B cell (primary cell): ENCODE results near the gene TAF4. TPM values are rescaled to one million over a fixed set of nuclear protein-coding genes. Genes with fewer than 3 reads are reported as not detected.

Experiments
- ATAC-seq: fragments of 200-7000 bp; cut with Tn5 transposase; one replicate; pipeline ENCODE4 v1.10.0; 2021; ENCODE audit warnings: low read depth, mild to moderate bottlenecking, moderate number of reproducible peaks, moderate library complexity
- CTCF ChIA-PET: fragments of 350-600 bp; sonication (Branson Sonifier 250); formaldehyde crosslinking; loops from one replicate; lab custom pipeline; 2021; ENCODE audit warnings: antibody characterized with exemption, inconsistent platforms; lab: Charles Lee
- POLR2A ChIA-PET: fragments of 350-600 bp; sonication (Branson Sonifier 250); formaldehyde crosslinking; loops from one replicate; lab custom pipeline; 2021; ENCODE audit warnings: antibody characterized with exemption; lab: Charles Lee
- DNase-seq: peaks from one replicate; pipeline ENCODE4 v3.0.0; 2013
- H2AFZ ChIP-seq: 2 replicates; pipeline ENCODE4 v1.6.1; 2012; ENCODE audit warnings: mild to moderate bottlenecking, low read depth, low read length; ENCODE audit not compliant: insufficient read depth, poor library complexity, severe bottlenecking
- H3K27ac ChIP-seq, 2 donors: 1 replicate in 1 of 2; 2 replicates in 1 of 2; pipeline ENCODE4 v1.5.1; 2012 to 2013; ENCODE audit warnings: low read length in 2 of 2, mild to moderate bottlenecking in 2 of 2, moderate library complexity in 1 of 2
- H3K27me3 ChIP-seq, 4 experiments: fragments of 200-600 bp in 1 of 4; sonication (generic) in 1 of 4; replicated peaks in 1 of 4; 1 replicate in 2 of 4; 2 replicates in 2 of 4; pipeline versions ENCODE4 v1.6.1 to v1.7.0; 2013 to 2016; ENCODE audit warnings: low read length in 3 of 4, mild to moderate bottlenecking in 2 of 4, mixed read lengths in 1 of 4, moderate library complexity in 1 of 4; ENCODE audit not compliant: insufficient read depth in 4 of 4, control insufficient read depth in 3 of 4; ENCODE audit errors: control extremely low read depth in 1 of 4
- H3K36me3 ChIP-seq, 2 experiments: replicated peaks in 1 of 2; 1 replicate in 1 of 2; 2 replicates in 1 of 2; pipeline versions ENCODE4 v1.6.1 to v1.7.1; 2013; ENCODE audit warnings: low read length in 1 of 2; ENCODE audit not compliant: insufficient read depth in 2 of 2, control insufficient read depth in 1 of 2; ENCODE audit errors: control extremely low read depth in 1 of 2, extremely low read depth in 1 of 2
- H3K4me1 ChIP-seq, 2 donors: fragments of 200-600 bp in 1 of 2; sonication (generic) in 1 of 2; 1 replicate in 1 of 2; 2 replicates in 1 of 2; pipeline versions ENCODE4 v1.5.1 to v1.6.1; 2013 to 2017; ENCODE audit warnings: low read length in 2 of 2; ENCODE audit not compliant: control insufficient read depth in 2 of 2, insufficient read depth in 2 of 2
- H3K4me2 ChIP-seq: replicated peaks from 2 replicates; pipeline ENCODE3; 2012; ENCODE audit warnings: mild to moderate bottlenecking, low read depth, low read length; ENCODE audit not compliant: poor library complexity, severe bottlenecking
- H3K4me3 ChIP-seq, 5 experiments: fragments of 200-600 bp in 1 of 5; sonication (generic) in 1 of 5; 1 replicate in 3 of 5; 2 replicates in 2 of 5; pipeline versions ENCODE4 v1.5.1 to v1.7.0; 2011 to 2016; ENCODE audit warnings: low read length in 4 of 5, mild to moderate bottlenecking in 4 of 5, low read depth in 2 of 5, control low read depth in 1 of 5, moderate library complexity in 1 of 5; ENCODE audit not compliant: insufficient read depth in 1 of 5; ENCODE audit errors: control extremely low read depth in 1 of 5, extremely low read depth in 1 of 5
- H3K79me2 ChIP-seq: fragments of 200-600 bp; sonication (generic); one replicate; pipeline ENCODE4 v1.6.0; 2016; ENCODE audit warnings: low read length; ENCODE audit not compliant: control insufficient read depth, insufficient read depth
- H3K9ac ChIP-seq: fragments of 200-600 bp; sonication (generic); 2 replicates; pipeline ENCODE4 v1.6.1; 2017; ENCODE audit warnings: mild to moderate bottlenecking, low read length, moderate library complexity
- H3K9me3 ChIP-seq, 3 donors: one replicate each; pipeline versions ENCODE4 v1.6.1 to v1.7.1; 2013; ENCODE audit warnings: low read length in 2 of 3; ENCODE audit not compliant: control insufficient read depth in 2 of 3, insufficient read depth in 1 of 3; ENCODE audit errors: control extremely low read depth in 1 of 3
- H4K20me1 ChIP-seq: 2 replicates; pipeline ENCODE4 v1.6.0; 2012; ENCODE audit warnings: mild to moderate bottlenecking, low read length; ENCODE audit not compliant: insufficient read depth, control insufficient read depth, poor library complexity, severe bottlenecking
- H3K27ac Mint-ChIP-seq: one replicate; pipeline ENCODE4 v1.8.0; 2021; ENCODE audit warnings: mixed read lengths
- H3K27me3 Mint-ChIP-seq: one replicate; pipeline ENCODE4 v1.8.0; 2021; ENCODE audit warnings: mixed read lengths
- H3K4me1 Mint-ChIP-seq: one replicate; pipeline ENCODE4 v1.8.0; 2021; ENCODE audit warnings: mixed read lengths
- H3K4me3 Mint-ChIP-seq: one replicate; pipeline ENCODE4 v1.8.0; 2021; ENCODE audit warnings: mixed read lengths
- H3K9me3 Mint-ChIP-seq: one replicate; pipeline ENCODE4 v1.8.0; 2022; ENCODE audit warnings: mixed read lengths; ENCODE audit not compliant: insufficient read depth
- EZH2 ChIP-seq: IDR thresholded peaks from 2 replicates; pipeline ENCODE4 v1.6.1; 2012; ENCODE audit warnings: borderline replicate concordance, low read depth, mild to moderate bottlenecking, moderate library complexity, low read length; ENCODE audit not compliant: insufficient read depth, poor library complexity, severe bottlenecking
- WGBS: methylation state at CpG from one replicate; pipeline ENCODE4 v1.1.5; 2013; ENCODE audit warnings: missing lambda C conversion rate; ENCODE audit not compliant: insufficient coverage; 5-methylcytosine and 5-hydroxymethylcytosine counted together
- intact Hi-C: fragments of 100-400 bp; cut with micrococcal nuclease; formaldehyde crosslinking; loops from one replicate; pipeline ENCODE4 v1.10.0; 2022
- polyA plus RNA-seq: library from polyadenylated mRNA; depleted of rRNA; stranded (reverse); fragments of >200 nt; gene quantifications from 2 replicates; pipeline ENCODE4 v1.2.3, GENCODE V29; 2012
- total RNA-seq, 2 donors: library from RNA; stranded (reverse); fragments of 120-200 nt in 1 of 2; gene quantifications; 1 replicate in 1 of 2; 2 replicates in 1 of 2; pipeline versions ENCODE4 v1.2.3 to v1.2.4, GENCODE V29; 2013 to 2022
- TF ChIP-seq, protein P1 (sequence below): fragments of 200-600 bp; IDR thresholded peaks from one replicate; pipeline ENCODE4 v1.8.0; 2022; ENCODE audit warnings: antibody characterized with exemption, mild to moderate bottlenecking

The TAF4 gene
- total and polyA plus RNA-seq, 2 donors (not counting 1 experiment from before 2014, with no cell fraction given) = 13.9 to 39.5 TPM

GRCh38 chr20:62026564-62026856, 39.2 kb downstream of the TAF4 start:
- TF ChIP-seq EZH2 = no peak
- TF ChIP-seq, protein P1, sequence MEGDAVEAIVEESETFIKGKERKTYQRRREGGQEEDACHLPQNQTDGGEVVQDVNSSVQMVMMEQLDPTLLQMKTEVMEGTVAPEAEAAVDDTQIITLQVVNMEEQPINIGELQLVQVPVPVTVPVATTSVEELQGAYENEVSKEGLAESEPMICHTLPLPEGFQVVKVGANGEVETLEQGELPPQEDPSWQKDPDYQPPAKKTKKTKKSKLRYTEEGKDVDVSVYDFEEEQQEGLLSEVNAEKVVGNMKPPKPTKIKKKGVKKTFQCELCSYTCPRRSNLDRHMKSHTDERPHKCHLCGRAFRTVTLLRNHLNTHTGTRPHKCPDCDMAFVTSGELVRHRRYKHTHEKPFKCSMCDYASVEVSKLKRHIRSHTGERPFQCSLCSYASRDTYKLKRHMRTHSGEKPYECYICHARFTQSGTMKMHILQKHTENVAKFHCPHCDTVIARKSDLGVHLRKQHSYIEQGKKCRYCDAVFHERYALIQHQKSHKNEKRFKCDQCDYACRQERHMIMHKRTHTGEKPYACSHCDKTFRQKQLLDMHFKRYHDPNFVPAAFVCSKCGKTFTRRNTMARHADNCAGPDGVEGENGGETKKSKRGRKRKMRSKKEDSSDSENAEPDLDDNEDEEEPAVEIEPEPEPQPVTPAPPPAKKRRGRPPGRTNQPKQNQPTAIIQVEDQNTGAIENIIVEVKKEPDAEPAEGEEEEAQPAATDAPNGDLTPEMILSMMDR = no peak
- Histone ChIP-seq H3K36me3 (no peaks in the 10 kb centered on the region), H3K79me2 (peaks cover 94% of the 10 kb centered on the region), H3K27me3 (no peaks in the 10 kb centered on the region), H3K4me1 (peaks cover 22 to 30% of the 10 kb centered on the region in 2 donors), H3K9me3 (peaks cover 0 to 16% (median 0%) of the 10 kb centered on the region in 3 donors), H3K4me2 (no peak overlapping the region), H2AFZ (no peak overlapping the region), H3K27ac (no peak overlapping the region), H4K20me1 (peaks cover 89% of the 10 kb centered on the region), H3K4me3 (no peak overlapping the region), H3K9ac (no peak overlapping the region)
- Mint-ChIP-seq H3K9me3 (no peaks in the 10 kb centered on the region), H3K4me3 (no peak overlapping the region), H3K27ac (no peak overlapping the region), H3K27me3 (no peaks in the 10 kb centered on the region), H3K4me1 (peaks cover 55% of the 10 kb centered on the region)
- intact Hi-C loops = loop anchor here (5.0 kb wide), 1 partner anchor 111 kb away; no protein-coding TSS in a partner anchor
- ATAC-seq (no peak), DNase-seq (no peak)
- ChIA-PET POLR2A (no interaction called here), CTCF (interaction anchor here (0.8 to 1.8 kb wide), 5 partner anchors 12 to 111 kb away, joined by 3 to 9 read pairs (median 4); no protein-coding TSS in a partner anchor)
- WGBS = 93% methylated on average over 11 of the region's 11 CpGs

- no peak for ATAC-seq
- no peaks in the 10 kb centered on the region for H3K36me3 ChIP-seq
- H3K9me3 ChIP-seq = peaks cover 0 to 16% (median 0%) of the 10 kb centered on the region in 3 donors
- intact Hi-C loops = loop anchor here (5.0 kb wide), 1 partner anchor 111 kb away; no protein-coding TSS in a partner anchor
- peaks cover 88% of the 10 kb centered on the region for H4K20me1 ChIP-seq
- H3K79me2 ChIP-seq = peaks cover 97% of the 10 kb centered on the region
- no peak overlapping the region for H3K27ac ChIP-seq
- peaks cover 17 to 26% of the 10 kb centered on the region in 2 donors for H3K4me1 ChIP-seq
- Mint-ChIP-seq H3K27ac (peak overlapping the region; percentile 56), H3K27me3 (no peaks in the 10 kb centered on the region), H3K4me1 (peaks cover 51% of the 10 kb centered on the region), H3K9me3 (no peaks in the 10 kb centered on the region), H3K4me3 (no peak overlapping the region)
- peak overlapping the region; percentile 6 for H3K4me2 ChIP-seq
- ChIA-PET CTCF (interaction anchor here (0.8 to 1.8 kb wide), 5 partner anchors 12 to 112 kb away, joined by 3 to 9 read pairs (median 4); no protein-coding TSS in a partner anchor), POLR2A (interaction anchor here (0.6 kb wide), 1 partner anchor 361 kb away, joined by 4 read pairs; the partner anchor contains the start of gene RPS21)
- H3K27me3 ChIP-seq = no peaks in the 10 kb centered on the region
- peak; percentile 24 for DNase-seq
- no peak for TF ChIP-seq EZH2
- TF ChIP-seq, protein P1 = no peak
- WGBS = 37% methylated on average over 21 of the region's 22 CpGs
- no peak overlapping the region for H3K9ac ChIP-seq
- no peak overlapping the region for H2AFZ ChIP-seq
- H3K4me3 ChIP-seq = no peak overlapping the region
Observed at GRCh38 chr20:62025832-62026563, 39.7 kb downstream of the TAF4 start.
